Measurements from ENCODE around the gene MLXIP.

MLXIP gene

DNA sequence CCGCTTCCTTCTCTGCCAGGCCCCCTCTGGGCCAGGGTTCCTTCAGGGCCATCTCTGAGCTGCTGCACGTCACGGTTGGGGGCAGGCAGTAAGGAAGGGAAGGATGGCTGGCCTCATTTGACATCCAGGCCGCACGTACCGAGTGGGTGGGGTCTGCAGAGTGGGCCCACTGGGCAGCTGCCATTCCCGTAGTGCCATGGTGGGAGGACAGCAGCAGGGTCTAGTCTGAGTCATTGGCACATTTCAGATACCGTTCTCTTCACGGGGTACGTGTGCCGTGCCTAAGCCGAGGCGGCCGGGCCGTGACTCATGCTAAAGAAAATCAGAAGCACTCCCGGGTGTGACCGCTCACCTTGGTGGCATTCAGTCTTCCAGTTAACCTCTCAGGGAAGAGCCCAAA lies 51.6 kb downstream of the MLXIP start:
- no peaks in the 10 kb centered on the region for H3K27me3 ChIP-seq (ENCODE audit: control insufficient read depth, insufficient read depth, low read length)
- peaks cover 37% of the 10 kb centered on the region for H3K36me3 ChIP-seq (ENCODE audit: control insufficient read depth, insufficient read depth, low read length)
- peaks cover 6% of the 10 kb centered on the region; the same call in 1 of the 2 replicates for H3K4me1 ChIP-seq (ENCODE audit: control insufficient read depth, insufficient read depth, low read length)
- H3K27ac ChIP-seq (ENCODE audit: low read depth, low read length) = no peak overlapping the region
- no peak overlapping the region for H3K4me3 ChIP-seq (ENCODE audit: low read depth, low read length)
- no peaks in the 10 kb centered on the region for H3K9me3 ChIP-seq (ENCODE audit: control insufficient read depth, insufficient read depth, low read length)
- no peak overlapping the region for H3K9ac ChIP-seq (ENCODE audit: low read depth, low read length)

DNA sequence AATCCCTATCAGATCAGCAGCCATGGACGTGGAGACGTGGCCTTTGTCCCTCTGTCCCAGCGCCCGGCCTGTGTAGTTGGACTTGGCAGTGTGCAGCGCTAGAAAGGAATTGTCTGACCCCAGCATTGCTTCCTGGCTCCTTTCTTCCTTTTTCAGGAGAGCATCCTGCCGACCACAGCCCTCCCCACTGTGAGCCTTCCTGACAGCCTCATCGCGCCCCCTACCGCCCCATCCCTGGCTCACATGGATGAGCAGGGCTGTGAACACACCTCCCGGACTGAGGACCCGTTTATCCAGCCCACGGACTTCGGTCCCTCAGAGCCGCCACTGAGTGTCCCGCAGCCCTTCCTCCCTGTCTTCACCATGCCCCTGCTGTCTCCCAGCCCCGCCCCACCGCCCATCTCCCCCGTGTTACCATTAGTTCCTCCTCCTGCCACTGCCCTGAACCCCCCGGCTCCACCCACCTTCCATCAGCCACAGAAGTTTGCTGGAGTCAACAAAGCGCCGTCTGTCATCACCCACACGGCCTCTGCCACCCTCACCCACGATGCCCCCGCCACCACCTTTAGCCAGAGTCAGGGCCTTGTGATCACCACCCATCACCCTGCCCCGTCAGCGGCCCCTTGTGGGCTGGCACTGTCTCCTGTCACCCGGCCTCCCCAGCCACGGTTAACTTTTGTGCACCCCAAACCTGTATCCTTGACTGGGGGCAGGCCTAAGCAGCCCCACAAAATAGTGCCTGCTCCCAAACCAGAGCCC lies 54.8 kb downstream of the MLXIP start:
- peaks cover 2% of the 10 kb centered on the region; the same call in 1 of the 2 replicates for H3K4me1 ChIP-seq (ENCODE audit: control insufficient read depth, insufficient read depth, low read length)
- H3K36me3 ChIP-seq (ENCODE audit: control insufficient read depth, insufficient read depth, low read length) = peaks cover 34% of the 10 kb centered on the region

DNA sequence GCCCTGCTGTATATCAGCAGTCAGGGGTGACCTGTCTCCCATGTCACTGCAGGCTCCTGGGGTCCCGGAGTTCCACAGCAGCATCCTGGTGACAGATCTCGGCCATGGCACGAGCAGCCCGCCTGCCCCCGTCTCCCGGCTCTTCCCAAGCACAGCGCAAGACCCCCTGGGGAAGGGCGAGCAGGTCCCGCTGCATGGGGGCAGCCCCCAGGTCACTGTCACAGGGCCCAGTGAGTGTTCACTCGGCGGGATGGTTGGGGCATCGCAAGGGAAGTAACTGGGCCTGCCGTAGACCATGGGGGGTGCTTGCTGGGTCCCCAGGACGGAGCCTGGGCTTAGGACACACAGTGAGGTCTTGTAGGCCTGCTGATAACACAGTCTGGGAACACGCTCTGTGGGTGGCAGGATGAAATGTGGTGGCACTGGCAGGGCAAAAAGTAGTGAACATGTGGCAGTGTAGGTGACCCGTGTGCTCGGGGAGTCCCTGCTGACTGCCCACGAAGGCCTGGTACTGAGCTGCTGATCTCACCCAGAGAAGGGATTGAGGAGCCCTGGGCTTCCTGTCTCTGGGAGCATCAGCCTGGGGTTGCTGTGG lies 57.0 kb downstream of the MLXIP start:
- Histone ChIP-seq H3K9me3 (ENCODE audit: control insufficient read depth, insufficient read depth, low read length) (no peaks in the 10 kb centered on the region), H3K4me1 (ENCODE audit: control insufficient read depth, insufficient read depth, low read length) (peaks cover 2% of the 10 kb centered on the region; the same call in 1 of the 2 replicates), H3K36me3 (ENCODE audit: control insufficient read depth, insufficient read depth, low read length) (peaks cover 18% of the 10 kb centered on the region), H3K9ac (ENCODE audit: low read depth, low read length) (no peak overlapping the region), H3K27ac (ENCODE audit: low read depth, low read length) (no peak overlapping the region), H3K4me3 (ENCODE audit: low read depth, low read length) (no peak overlapping the region), H3K27me3 (ENCODE audit: control insufficient read depth, insufficient read depth, low read length) (no peaks in the 10 kb centered on the region)

More for the DNA sequence above, 54.8 kb downstream of the MLXIP start:
- Histone ChIP-seq H3K9ac (ENCODE audit: low read depth, low read length) (no peak overlapping the region), H3K4me3 (ENCODE audit: low read depth, low read length) (no peak overlapping the region), H3K27ac (ENCODE audit: low read depth, low read length) (no peak overlapping the region), H3K27me3 (ENCODE audit: control insufficient read depth, insufficient read depth, low read length) (no peaks in the 10 kb centered on the region), H3K9me3 (ENCODE audit: control insufficient read depth, insufficient read depth, low read length) (no peaks in the 10 kb centered on the region)

DNA sequence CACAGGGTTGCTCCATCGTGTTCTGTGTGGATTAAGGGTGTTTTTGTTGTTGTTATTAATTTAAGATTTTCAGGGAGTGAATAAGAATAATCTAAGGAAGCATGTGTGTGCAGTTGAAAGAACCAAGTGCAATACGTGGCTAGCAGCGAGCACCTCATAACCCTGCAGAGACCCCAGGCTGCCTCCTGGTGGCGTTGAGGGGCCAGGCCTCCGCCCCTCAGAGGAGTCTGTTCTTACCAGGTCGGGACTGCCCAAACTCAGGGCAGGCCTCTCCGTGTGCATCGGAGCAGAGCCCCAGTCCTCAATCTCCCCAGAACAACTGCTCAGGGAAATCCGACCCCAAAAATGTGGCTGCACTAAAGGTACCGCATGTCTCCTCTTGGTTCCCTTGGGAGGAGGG lies 58.7 kb downstream of the MLXIP start:
- Histone ChIP-seq H3K27ac (ENCODE audit: low read depth, low read length) (no peak overlapping the region), H3K4me1 (ENCODE audit: control insufficient read depth, insufficient read depth, low read length) (peaks cover 2% of the 10 kb centered on the region; the same call in 1 of the 2 replicates), H3K9me3 (ENCODE audit: control insufficient read depth, insufficient read depth, low read length) (peaks cover 14% of the 10 kb centered on the region), H3K4me3 (ENCODE audit: low read depth, low read length) (no peak overlapping the region), H3K36me3 (ENCODE audit: control insufficient read depth, insufficient read depth, low read length) (peaks cover 24% of the 10 kb centered on the region), H3K27me3 (ENCODE audit: control insufficient read depth, insufficient read depth, low read length) (no peaks in the 10 kb centered on the region), H3K9ac (ENCODE audit: low read depth, low read length) (no peak overlapping the region)

DNA sequence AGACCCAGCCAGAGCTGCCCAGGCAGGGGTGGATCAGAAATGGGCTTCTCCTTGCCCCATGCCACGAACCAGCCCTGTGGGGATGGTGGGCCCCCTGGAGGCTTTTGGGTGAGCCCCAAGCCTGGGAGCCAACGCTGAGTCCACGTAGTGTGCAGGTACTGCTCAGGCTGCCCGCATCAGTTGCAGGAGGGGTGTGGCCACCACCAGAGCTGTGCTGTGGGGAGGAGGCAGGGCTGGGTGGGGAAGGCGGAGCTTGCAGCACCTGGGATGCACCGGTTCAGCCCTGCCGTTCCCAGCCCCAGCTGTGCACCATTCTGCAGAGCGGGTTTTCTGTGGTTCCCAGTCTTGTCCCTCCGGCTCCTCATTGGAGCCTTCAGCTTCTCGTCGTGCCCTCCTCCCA lies 59.1 kb downstream of the MLXIP start:
- Histone ChIP-seq H3K9ac (ENCODE audit: low read depth, low read length) (no peak overlapping the region), H3K36me3 (ENCODE audit: control insufficient read depth, insufficient read depth, low read length) (peaks cover 24% of the 10 kb centered on the region), H3K27me3 (ENCODE audit: control insufficient read depth, insufficient read depth, low read length) (no peaks in the 10 kb centered on the region), H3K4me1 (ENCODE audit: control insufficient read depth, insufficient read depth, low read length) (peaks cover 2% of the 10 kb centered on the region; the same call in 1 of the 2 replicates), H3K4me3 (ENCODE audit: low read depth, low read length) (no peak overlapping the region), H3K9me3 (ENCODE audit: control insufficient read depth, insufficient read depth, low read length) (peaks cover 18% of the 10 kb centered on the region), H3K27ac (ENCODE audit: low read depth, low read length) (no peak overlapping the region)

DNA sequence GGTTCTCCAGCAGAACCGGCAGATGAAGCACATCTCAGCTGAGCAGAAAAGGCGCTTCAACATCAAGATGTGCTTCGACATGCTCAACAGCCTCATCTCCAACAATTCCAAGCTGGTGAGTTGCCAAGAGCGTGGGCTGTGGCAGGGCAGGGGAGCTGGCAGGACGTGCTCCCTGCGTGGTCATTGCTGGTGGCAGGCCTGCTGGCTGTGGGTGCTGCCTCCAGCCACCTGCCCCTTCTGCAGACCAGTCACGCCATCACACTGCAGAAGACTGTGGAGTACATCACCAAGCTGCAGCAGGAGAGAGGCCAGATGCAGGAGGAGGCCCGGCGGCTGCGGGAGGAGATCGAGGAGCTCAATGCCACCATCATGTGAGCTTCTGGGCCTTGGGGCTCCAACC lies 59.6 kb downstream of the MLXIP start:
- Histone ChIP-seq H3K4me3 (ENCODE audit: low read depth, low read length) (no peak overlapping the region), H3K36me3 (ENCODE audit: control insufficient read depth, insufficient read depth, low read length) (peaks cover 28% of the 10 kb centered on the region), H3K27ac (ENCODE audit: low read depth, low read length) (no peak overlapping the region), H3K27me3 (ENCODE audit: control insufficient read depth, insufficient read depth, low read length) (no peaks in the 10 kb centered on the region), H3K4me1 (ENCODE audit: control insufficient read depth, insufficient read depth, low read length) (peaks cover 2% of the 10 kb centered on the region; the same call in 1 of the 2 replicates), H3K9me3 (ENCODE audit: control insufficient read depth, insufficient read depth, low read length) (peaks cover 23% of the 10 kb centered on the region), H3K9ac (ENCODE audit: low read depth, low read length) (no peak overlapping the region)

DNA sequence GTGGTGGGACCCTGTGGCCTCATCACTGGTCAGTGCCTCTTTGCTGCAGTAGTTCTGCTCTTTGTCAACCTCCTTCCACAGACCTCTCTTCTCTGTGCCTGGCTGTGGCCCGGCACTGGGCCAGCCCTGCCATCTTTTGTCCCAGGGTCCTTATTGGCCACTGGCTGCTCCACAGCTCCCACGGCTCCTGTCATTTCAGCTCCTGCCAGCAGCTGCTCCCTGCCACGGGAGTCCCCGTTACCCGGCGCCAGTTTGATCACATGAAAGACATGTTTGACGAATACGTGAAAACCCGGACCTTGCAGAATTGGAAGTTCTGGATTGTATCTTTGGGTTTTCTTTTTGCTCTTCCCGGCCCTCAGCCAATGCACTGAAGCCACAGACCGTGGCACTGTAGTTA lies 60.1 kb downstream of the MLXIP start:
- H3K27me3 ChIP-seq (ENCODE audit: control insufficient read depth, insufficient read depth, low read length) = no peaks in the 10 kb centered on the region
- H3K36me3 ChIP-seq (ENCODE audit: control insufficient read depth, insufficient read depth, low read length) = peaks cover 30% of the 10 kb centered on the region

DNA sequence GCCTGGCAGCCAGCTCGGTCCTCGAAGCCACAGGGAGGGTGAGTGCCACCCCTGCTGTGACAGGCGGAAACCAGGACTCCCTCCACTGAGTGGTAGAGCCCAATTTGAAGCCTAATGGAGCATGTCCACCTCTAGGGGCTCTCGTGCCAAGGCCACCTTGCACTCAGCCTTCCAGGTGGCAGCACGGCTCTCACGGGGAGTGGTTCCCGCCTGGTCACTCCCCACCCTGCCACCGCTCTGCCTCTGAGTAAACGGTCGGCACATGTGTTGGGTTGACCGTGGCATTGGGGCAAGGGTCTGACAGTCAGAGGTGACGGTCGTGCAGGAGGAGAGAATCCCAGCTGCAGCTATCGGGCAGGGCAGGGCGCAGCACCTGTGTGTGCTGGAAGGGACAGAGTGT lies 60.7 kb downstream of the MLXIP start:
- peaks cover 26% of the 10 kb centered on the region for H3K9me3 ChIP-seq (ENCODE audit: control insufficient read depth, insufficient read depth, low read length)
- H3K27ac ChIP-seq (ENCODE audit: low read depth, low read length) = no peak overlapping the region
- H3K36me3 ChIP-seq (ENCODE audit: control insufficient read depth, insufficient read depth, low read length) = peaks cover 30% of the 10 kb centered on the region
- no peak overlapping the region for H3K4me3 ChIP-seq (ENCODE audit: low read depth, low read length)
- H3K4me1 ChIP-seq (ENCODE audit: control insufficient read depth, insufficient read depth, low read length) = peaks cover 2% of the 10 kb centered on the region; the same call in 1 of the 2 replicates
- H3K27me3 ChIP-seq (ENCODE audit: control insufficient read depth, insufficient read depth, low read length) = no peaks in the 10 kb centered on the region
- H3K9ac ChIP-seq (ENCODE audit: low read depth, low read length) = no peak overlapping the region

More for the DNA sequence above, 60.1 kb downstream of the MLXIP start:
- Histone ChIP-seq H3K9me3 (ENCODE audit: control insufficient read depth, insufficient read depth, low read length) (peaks cover 26% of the 10 kb centered on the region), H3K4me3 (ENCODE audit: low read depth, low read length) (no peak overlapping the region), H3K4me1 (ENCODE audit: control insufficient read depth, insufficient read depth, low read length) (peaks cover 2% of the 10 kb centered on the region; the same call in 1 of the 2 replicates), H3K9ac (ENCODE audit: low read depth, low read length) (no peak overlapping the region), H3K27ac (ENCODE audit: low read depth, low read length) (no peak overlapping the region)

DNA sequence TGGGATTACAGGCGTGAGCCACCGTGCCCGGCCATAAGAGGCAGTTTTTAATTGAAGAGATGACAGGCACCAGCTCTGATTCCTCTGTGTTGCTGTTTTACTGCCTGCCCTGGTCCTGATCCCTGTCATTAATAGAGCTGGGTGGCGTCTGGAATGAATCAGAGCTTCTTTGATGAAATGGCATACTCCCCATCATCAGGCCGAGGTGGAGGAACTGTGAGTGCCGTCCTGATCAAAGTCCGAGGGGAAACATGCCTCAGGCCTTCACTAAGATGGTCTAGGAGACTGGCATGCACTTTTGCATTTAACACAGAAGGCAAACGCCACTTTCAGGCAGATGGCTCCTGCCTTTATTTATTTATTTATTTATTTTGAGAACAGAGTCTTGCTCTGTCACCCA lies 61.4 kb downstream of the MLXIP start:
- peaks cover 30% of the 10 kb centered on the region for H3K36me3 ChIP-seq (ENCODE audit: control insufficient read depth, insufficient read depth, low read length)
- no peak overlapping the region for H3K27ac ChIP-seq (ENCODE audit: low read depth, low read length)
- peaks cover 26% of the 10 kb centered on the region for H3K9me3 ChIP-seq (ENCODE audit: control insufficient read depth, insufficient read depth, low read length)
- peaks cover 2% of the 10 kb centered on the region; the same call in 1 of the 2 replicates for H3K4me1 ChIP-seq (ENCODE audit: control insufficient read depth, insufficient read depth, low read length)
- no peak overlapping the region for H3K9ac ChIP-seq (ENCODE audit: low read depth, low read length)
- no peaks in the 10 kb centered on the region for H3K27me3 ChIP-seq (ENCODE audit: control insufficient read depth, insufficient read depth, low read length)
- H3K4me3 ChIP-seq (ENCODE audit: low read depth, low read length) = no peak overlapping the region

DNA sequence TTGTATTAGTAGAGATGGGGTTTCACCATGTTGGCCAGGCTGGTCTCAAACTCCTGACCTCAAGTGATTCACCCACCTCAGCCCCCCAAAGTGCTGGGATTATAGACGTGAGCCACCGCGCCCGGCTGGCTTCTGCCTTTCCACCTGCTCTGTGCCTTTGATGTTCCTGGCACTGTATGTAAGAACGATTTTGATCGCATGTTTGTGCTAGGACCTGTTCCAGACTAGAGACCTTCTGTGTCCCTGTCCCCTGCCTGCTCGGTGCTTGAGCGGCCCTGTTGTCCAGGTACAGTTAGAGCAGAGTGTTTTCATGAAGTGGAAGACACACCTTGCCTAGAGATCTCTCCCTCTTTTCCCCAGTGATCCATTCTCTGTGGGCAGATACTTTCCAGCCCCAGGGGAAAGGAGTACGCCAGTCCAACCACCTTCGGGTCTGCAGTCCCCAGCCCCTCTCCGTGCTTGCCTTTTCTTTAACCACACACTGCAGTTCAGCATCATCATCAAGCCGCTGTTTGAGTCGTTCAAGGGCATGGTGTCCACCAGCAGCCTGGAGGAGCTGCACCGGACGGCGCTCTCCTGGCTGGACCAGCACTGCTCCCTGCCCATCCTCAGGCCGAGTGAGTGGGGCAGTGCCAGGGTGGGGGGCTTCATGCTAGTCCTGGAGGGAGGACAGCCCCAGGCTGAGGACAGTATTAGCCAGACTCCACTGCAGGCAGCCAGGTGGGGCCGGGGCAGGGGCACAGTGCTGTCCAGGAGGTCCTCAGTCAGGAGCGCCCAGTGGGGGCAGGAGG lies 62.1 kb downstream of the MLXIP start:
- H3K4me3 ChIP-seq (ENCODE audit: low read depth, low read length) = no peak overlapping the region
- no peak overlapping the region for H3K27ac ChIP-seq (ENCODE audit: low read depth, low read length)
- peaks cover 29% of the 10 kb centered on the region for H3K36me3 ChIP-seq (ENCODE audit: control insufficient read depth, insufficient read depth, low read length)
- H3K9me3 ChIP-seq (ENCODE audit: control insufficient read depth, insufficient read depth, low read length) = peaks cover 26% of the 10 kb centered on the region
- no peak overlapping the region for H3K9ac ChIP-seq (ENCODE audit: low read depth, low read length)
- no peaks in the 10 kb centered on the region for H3K27me3 ChIP-seq (ENCODE audit: control insufficient read depth, insufficient read depth, low read length)
- peaks cover 2% of the 10 kb centered on the region; the same call in 1 of the 2 replicates for H3K4me1 ChIP-seq (ENCODE audit: control insufficient read depth, insufficient read depth, low read length)

All from HUES48 (cell line).